Lung (tissue), 12 donors: ENCODE results near the gene SMARCD3. TPM values are rescaled to one million over a fixed set of nuclear protein-coding genes. Genes with fewer than 3 reads are reported as not detected.
A peak's percentile ranks its signal among the peaks of the same experiment; 100 is the strongest.

ENCODE experiments used
- ATAC-seq: fragments of 200-7000 bp; cut with Tn5 transposase; one replicate; pipeline ENCODE4 v1.9.1; 2020; ENCODE audit warnings: moderate number of reproducible peaks; ENCODE audit not compliant: insufficient read depth, low FRiP score
- DNase-seq, 3 donors: peaks; one replicate each; pipeline ENCODE4 v3.0.0-alpha.2; 2013 to 2017
- H3K27ac ChIP-seq, 2 donors: one replicate each; pipeline ENCODE4 v1.5.1; 2013; ENCODE audit warnings: mild to moderate bottlenecking in 2 of 2, moderate library complexity in 2 of 2, control low read depth in 1 of 2, inconsistent platforms in 1 of 2, low read depth in 1 of 2, low read length in 1 of 2
- H3K27me3 ChIP-seq, 3 donors: one replicate each; pipeline ENCODE4 v1.5.1; 2013; ENCODE audit warnings: low read length in 2 of 3; ENCODE audit not compliant: control insufficient read depth in 3 of 3, insufficient read depth in 3 of 3
- H3K36me3 ChIP-seq, 4 donors: one replicate each; pipeline ENCODE4 v1.5.1; 2013; ENCODE audit warnings: low read length in 4 of 4, mild to moderate bottlenecking in 1 of 4, moderate library complexity in 1 of 4; ENCODE audit not compliant: control insufficient read depth in 4 of 4, insufficient read depth in 4 of 4
- H3K4me1 ChIP-seq, 5 donors: one replicate each; pipeline ENCODE4 v1.5.1; 2013; ENCODE audit warnings: low read length in 5 of 5, mild to moderate bottlenecking in 2 of 5, moderate library complexity in 1 of 5; ENCODE audit not compliant: control insufficient read depth in 5 of 5, insufficient read depth in 5 of 5
- H3K4me3 ChIP-seq: one replicate; pipeline ENCODE4 v1.5.1; 2013; ENCODE audit warnings: mild to moderate bottlenecking, control low read depth, moderate library complexity
- H3K9ac ChIP-seq, 2 donors: one replicate each; pipeline ENCODE4 v1.5.1; 2013; ENCODE audit warnings: low read length in 2 of 2, control low read depth in 1 of 2; ENCODE audit not compliant: insufficient read depth in 1 of 2
- H3K9me3 ChIP-seq, 4 donors: one replicate each; pipeline ENCODE4 v1.5.1; 2013; ENCODE audit warnings: low read length in 3 of 4, mild to moderate bottlenecking in 1 of 4, moderate library complexity in 1 of 4; ENCODE audit not compliant: control insufficient read depth in 4 of 4, insufficient read depth in 3 of 4
- CTCF ChIP-seq: IDR thresholded peaks from 2 replicates; pipeline ENCODE4 v1.5.1; 2012; ENCODE audit warnings: mild to moderate bottlenecking; ENCODE audit errors: control extremely low read depth, extremely low read depth
- WGBS, 2 donors: extraction: QIAGEN DNeasy Blood & Tissue Kit; methylation state at CpG; one replicate each; pipeline ENCODE4 v1.1.7; 2013; 5-methylcytosine and 5-hydroxymethylcytosine counted together
- polyA plus RNA-seq, 2 donors: library from polyadenylated mRNA; stranded (reverse); fragments of 200-250 nt; gene quantifications; one replicate each; pipeline ENCODE4 v1.2.1, GENCODE V29; 2013
- total RNA-seq, 2 donors: library from RNA; depleted of rRNA in 1 of 2; stranded (reverse); fragments of >200 nt in 1 of 2; gene quantifications; one replicate each; pipeline ENCODE4 v1.2.1, GENCODE V29; 2014 to 2021
- donor health status: control.
- donor health status: control.
- donor health status: Bipolar disorder and iron deficiency.
- donor health status: healthy.
- donor health status: DM: yes; HTN: yes; CAD: no.

Gene SMARCD3
- total and polyA plus RNA-seq, 4 donors, result 37.5 to 70.9 (median 51.4) TPM

GRCh38 chr7:151249034-151249731, 689 bp upstream of the SMARCD3 start:
- Histone ChIP-seq H3K27me3 (peaks cover 0 to 2% (median 0%) of the 10 kb centered on the region in 3 donors), H3K9me3 (no peaks in the 10 kb centered on the region), H3K36me3 (no peaks in the 10 kb centered on the region), H3K4me1 (peaks cover 0 to 74% (median 20%) of the 10 kb centered on the region in 5 donors), H3K4me3 (peak overlapping the region; percentile 12), H3K27ac (peak overlapping the region; percentile 84 to 97), H3K9ac (peak overlapping the region; percentile 4 to 57)
- WGBS, 2 donors, result 3% methylated on average over 43 to 45 of the region's 45 CpGs
- ATAC-seq (peak; percentile 5), DNase-seq (peak; percentile 66 to 80 (median 74))
- no peak for TF ChIP-seq CTCF

GRCh38 chr7:151247611-151248345, 716 bp downstream of the SMARCD3 start:
- Histone ChIP-seq H3K4me1 (peaks cover 0 to 70% (median 13%) of the 10 kb centered on the region in 5 donors), H3K36me3 (peaks cover 0 to 3% (median 0%) of the 10 kb centered on the region in 4 donors), H3K27me3 (peaks cover 0 to 2% (median 0%) of the 10 kb centered on the region in 3 donors), H3K9ac (peak overlapping the region in 1 of 2 donors; percentile 71), H3K4me3 (peak overlapping the region; percentile 54), H3K9me3 (no peaks in the 10 kb centered on the region), H3K27ac (peak overlapping the region; percentile 79 to 97)
- WGBS, 2 donors, result 9 to 17% methylated on average over 18 to 29 of the region's 29 CpGs
- TF ChIP-seq CTCF, result no peak
- ATAC-seq (no peak), DNase-seq (peak; percentile 39 to 46 (median 45))

GRCh38 chr7:151246851-151247580, 1.5 kb downstream of the SMARCD3 start:
- H3K27ac ChIP-seq, result peak overlapping the region in 1 of 2 donors; percentile 97
- H3K4me3 ChIP-seq, result no peak overlapping the region
- DNase-seq (peak in 1 of 3 donors; percentile 17), ATAC-seq (no peak)
- 61 to 62% methylated on average over 4 of the region's 4 CpGs for WGBS, 2 donors
- H3K27me3 ChIP-seq, result peaks cover 0 to 2% (median 0%) of the 10 kb centered on the region in 3 donors
- no peak for TF ChIP-seq CTCF
- H3K4me1 ChIP-seq, result peaks cover 0 to 63% (median 12%) of the 10 kb centered on the region in 5 donors
- no peaks in the 10 kb centered on the region for H3K9me3 ChIP-seq
- peaks cover 0 to 11% (median under 1%) of the 10 kb centered on the region in 4 donors for H3K36me3 ChIP-seq
- no peak overlapping the region for H3K9ac ChIP-seq
